Esophagus muscularis mucosa (tissue), 3 donors: Measurements from ENCODE around the gene TM4SF1.

Experiments
- CTCF ChIP-seq, 3 experiments: fragments of 200-600 bp in 2 of 3; fragments of 450-650 bp in 1 of 3; sonication (generic) in 2 of 3; IDR thresholded peaks; one replicate each; pipeline ENCODE4 v1.5.1; 2017 to 2019; ENCODE audit warnings: antibody characterized with exemption in 3 of 3, mild to moderate bottlenecking in 2 of 3, moderate library complexity in 1 of 3
- POLR2AphosphoS5 ChIP-seq, 2 donors: sonication (generic); formaldehyde crosslinking; IDR thresholded peaks; one replicate each; pipeline ENCODE4 v1.6.1; 2017; ENCODE audit warnings: antibody characterized with exemption in 2 of 2

DNA sequence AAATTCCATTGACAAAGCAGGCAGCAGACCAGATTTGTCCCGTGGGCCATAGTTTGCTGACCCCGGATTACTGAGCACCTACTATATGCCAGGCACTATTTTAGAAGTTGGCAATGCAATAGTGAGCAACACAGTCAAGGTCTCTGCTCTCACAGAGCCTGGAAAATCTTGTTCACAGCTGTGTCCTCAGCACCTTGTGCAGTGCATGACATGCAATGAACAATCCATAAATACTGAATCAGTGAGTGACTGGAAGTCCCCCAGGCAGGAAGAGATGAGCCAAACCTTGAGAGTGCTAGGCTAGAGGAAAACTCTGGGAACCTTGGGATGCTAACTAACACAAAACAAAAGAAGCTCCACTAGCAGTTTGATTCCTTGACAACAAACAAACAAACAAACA is 14.4 kb downstream of the TM4SF1 start:
- no peak for TF ChIP-seq CTCF (IDR thresholded peaks at IDR 0.05)
- TF ChIP-seq POLR2AphosphoS5 (IDR thresholded peaks at IDR 0.05), result no peak
